Epithelial cell of proximal tubule (primary cell): ENCODE data around the gene F11. TPM values are rescaled to one million over a fixed set of nuclear protein-coding genes. Genes with fewer than 3 reads are reported as not detected.
"Not testable (repeated sequence)": the region's sequence is repeated elsewhere in the genome, so short reads cannot be mapped to it uniquely, and the experiment has no call there.

Experiments used
- DNase-seq: peaks from one replicate; pipeline ENCODE4 v3.0.0-alpha.2; 2011; ENCODE audit warnings: low read depth
- H3K4me3 ChIP-seq: 2 replicates; pipeline ENCODE4 v1.5.1; 2011; ENCODE audit warnings: low read depth, mild to moderate bottlenecking, low read length
- total RNA-seq: library from RNA; depleted of rRNA; stranded (reverse); fragments of >200 nt; gene quantifications from 2 replicates; pipeline ENCODE4 v1.2.3, GENCODE V29; 2015
- TF ChIP-seq, protein P1 (sequence below): conservative IDR thresholded peaks from 2 replicates; pipeline ENCODE4 v1.5.1; 2012; ENCODE audit warnings: low read depth, mild to moderate bottlenecking, low read length

Gene F11
- total RNA-seq, 1 donor from 2014 or later: not detected

DNA sequence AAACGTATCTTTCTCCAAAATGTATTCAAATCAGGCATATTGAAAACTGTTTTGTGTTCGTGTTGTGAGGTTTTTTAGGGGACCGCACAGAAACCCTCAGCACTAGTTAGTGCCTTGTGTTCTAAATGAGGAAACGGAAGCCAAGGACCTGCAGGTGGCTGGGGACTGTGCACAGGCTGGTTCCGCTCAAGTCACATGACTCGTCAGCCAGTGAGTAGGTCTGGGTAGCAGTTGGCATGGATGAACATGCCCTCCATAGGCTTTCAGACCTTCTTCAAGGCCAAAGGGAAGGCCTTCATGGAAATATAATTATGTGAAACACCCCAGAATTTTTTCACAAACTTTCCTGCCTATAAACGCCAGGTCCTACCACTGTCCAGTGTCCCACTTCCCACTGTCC, 1.3 kb upstream of the F11 start:
- TF ChIP-seq, protein P1, sequence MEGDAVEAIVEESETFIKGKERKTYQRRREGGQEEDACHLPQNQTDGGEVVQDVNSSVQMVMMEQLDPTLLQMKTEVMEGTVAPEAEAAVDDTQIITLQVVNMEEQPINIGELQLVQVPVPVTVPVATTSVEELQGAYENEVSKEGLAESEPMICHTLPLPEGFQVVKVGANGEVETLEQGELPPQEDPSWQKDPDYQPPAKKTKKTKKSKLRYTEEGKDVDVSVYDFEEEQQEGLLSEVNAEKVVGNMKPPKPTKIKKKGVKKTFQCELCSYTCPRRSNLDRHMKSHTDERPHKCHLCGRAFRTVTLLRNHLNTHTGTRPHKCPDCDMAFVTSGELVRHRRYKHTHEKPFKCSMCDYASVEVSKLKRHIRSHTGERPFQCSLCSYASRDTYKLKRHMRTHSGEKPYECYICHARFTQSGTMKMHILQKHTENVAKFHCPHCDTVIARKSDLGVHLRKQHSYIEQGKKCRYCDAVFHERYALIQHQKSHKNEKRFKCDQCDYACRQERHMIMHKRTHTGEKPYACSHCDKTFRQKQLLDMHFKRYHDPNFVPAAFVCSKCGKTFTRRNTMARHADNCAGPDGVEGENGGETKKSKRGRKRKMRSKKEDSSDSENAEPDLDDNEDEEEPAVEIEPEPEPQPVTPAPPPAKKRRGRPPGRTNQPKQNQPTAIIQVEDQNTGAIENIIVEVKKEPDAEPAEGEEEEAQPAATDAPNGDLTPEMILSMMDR: no peak
- no peak for DNase-seq
- H3K4me3 ChIP-seq: no peak overlapping the region

DNA sequence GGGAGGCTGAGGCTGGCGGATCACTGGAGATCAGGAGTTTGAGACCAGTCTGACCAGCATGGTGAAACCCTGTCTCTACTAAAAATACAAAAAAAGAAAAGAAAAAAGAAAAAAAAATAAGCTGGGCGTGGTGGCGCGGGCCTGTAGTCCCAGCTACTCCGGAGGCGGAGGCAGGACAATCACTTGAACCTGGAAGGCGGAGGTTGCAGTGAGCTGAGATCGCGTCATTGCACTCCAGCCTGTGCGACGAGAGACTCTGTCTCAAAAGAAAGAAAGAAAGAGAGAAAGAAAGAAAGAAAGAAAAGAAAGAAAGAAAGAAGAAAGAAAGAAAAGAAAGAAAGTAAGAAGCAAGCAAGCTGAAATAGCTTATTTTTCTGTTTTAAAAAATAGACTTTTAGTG, 739 bp upstream of the F11 start:
- not testable (repeated sequence) for H3K4me3 ChIP-seq

DNA sequence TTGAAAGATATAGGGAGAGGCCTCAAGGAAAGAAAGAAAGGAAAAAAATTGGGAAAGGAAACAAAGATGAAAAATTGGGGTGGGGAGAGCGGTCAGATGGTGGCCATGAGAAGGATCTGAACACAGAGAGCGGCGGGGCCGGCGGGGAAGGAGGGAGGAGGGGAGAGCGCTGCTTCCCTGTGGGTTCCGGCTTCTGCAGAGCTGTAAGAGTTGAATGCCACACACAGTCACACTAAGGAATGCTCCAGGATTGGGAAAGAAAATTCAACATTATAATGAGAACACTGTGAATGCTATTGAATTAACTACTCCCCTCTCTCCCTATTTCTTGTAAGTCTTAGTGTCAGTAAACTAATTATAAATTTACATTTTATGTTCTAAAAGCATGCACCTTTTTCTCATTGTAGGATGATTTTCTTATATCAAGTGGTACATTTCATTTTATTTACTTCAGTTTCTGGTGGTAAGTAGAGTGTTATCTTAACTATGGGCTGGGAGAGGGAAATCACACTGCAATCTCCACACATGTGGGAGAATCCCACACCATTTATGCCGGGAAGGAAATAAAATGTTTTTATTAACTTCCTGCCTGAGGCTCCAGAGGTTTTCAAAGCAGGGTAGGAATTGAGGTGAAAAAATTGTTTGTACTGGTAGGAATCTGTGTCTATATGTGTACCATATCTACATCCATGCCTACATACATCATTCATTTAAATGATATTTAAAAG, 904 bp downstream of the F11 start:
- H3K4me3 ChIP-seq: peak overlapping the region; percentile 48
- DNase-seq: no peak
- TF ChIP-seq, protein P1: no peak

More for the DNA sequence above, 739 bp upstream of the F11 start:
- not testable (repeated sequence) for DNase-seq

DNA sequence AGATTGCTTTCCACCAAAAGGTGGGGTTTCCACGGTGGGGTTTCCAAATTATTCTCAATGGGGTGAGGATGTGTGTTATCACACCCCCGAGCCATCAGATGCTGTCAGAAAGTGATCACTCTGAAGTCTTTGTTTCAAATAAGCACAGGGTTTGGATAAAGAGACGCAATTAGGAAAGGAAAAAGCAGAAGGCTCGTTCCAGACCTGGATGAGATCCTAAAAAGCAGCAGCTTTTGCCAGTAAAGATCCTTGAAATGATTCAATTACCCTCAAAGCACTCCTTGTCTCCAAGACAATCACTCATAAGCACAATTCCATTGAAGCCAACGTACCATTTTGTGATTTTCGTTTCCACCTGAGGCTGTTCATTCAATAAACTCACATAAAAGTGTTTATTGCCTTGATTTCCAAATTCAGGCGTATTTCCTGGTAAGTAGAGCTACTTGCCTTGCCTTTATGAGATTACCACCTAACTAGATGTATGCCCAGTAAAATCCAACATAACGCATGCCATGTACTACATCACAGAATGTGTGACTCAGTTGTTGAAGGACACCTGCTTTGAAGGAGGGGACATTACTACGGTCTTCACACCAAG, 5.2 kb downstream of the F11 start:
- no peak overlapping the region for H3K4me3 ChIP-seq
- DNase-seq: no peak
- TF ChIP-seq, protein P1: no peak

DNA sequence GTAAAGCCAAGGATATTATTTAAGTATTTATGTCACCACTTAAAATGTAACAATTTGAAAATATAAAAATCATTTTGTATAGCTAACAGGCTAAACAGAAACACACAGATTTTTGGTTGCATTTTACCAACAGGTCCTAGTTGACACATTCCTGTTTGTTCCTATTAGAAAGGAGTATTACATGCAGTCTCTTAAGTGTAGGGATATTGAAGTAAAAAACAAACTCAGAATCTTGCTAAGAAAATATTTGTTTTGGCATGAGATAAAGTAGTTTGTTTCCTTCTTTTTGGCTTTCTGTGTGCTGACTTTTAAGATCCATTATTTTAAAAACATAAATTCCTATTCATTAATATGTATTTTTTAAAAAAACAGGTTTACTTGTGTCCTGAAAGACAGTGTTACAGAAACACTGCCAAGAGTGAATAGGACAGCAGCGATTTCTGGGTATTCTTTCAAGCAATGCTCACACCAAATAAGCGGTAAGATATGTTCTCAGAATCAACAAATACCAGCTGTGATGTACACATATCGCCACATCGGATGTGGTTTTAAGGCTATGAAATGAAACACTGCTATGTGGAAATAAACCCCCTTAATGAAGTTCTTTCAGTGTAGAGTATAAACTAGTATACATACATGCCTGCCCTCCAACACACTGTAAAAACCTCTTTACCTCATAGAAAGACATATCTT, 6.9 kb downstream of the F11 start:
- H3K4me3 ChIP-seq: no peak overlapping the region
- TF ChIP-seq, protein P1: no peak
- DNase-seq: no peak

DNA sequence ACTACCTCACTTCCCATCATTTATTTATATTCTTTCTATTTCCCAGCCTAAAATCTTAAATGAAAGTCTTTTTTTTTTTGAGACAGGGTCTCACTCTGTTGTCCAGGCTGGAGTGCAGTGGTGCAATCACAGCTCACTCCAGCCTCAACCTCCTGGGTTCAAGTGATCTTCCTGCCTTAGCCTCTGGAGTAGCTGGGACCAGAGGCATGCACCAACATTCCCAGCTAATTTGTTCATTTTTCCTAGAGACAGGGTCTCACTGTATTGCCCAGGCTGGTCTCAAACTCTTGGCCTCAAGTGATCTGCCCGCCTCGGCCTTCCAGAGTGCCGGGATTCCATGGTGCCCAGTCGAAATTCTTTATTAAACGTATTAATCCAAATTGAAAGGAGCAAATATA, 7.4 kb downstream of the F11 start:
- not testable (repeated sequence) for DNase-seq, H3K4me3 ChIP-seq

DNA sequence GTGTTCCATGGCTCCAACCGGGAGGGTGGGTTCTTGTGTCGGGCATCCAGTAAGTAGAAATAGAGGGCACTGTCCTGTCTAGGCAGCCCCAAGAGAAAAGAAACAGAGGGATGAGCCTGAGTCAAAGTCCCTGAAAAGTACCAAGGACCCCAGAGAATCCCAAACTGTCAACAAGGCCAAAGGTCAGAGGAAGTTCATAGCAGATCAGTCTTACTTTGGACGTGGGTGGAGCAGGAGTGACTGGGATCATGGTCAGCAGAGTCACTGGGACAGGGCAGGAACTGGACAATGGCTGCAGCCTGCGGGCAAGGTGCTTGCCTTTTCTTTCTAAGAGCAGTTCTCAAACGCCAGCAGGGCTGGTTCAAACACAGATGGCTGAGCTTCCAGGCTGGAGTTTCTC, 17.3 kb downstream of the F11 start:
- no peak for DNase-seq
- TF ChIP-seq, protein P1: no peak
- no peak overlapping the region for H3K4me3 ChIP-seq

DNA sequence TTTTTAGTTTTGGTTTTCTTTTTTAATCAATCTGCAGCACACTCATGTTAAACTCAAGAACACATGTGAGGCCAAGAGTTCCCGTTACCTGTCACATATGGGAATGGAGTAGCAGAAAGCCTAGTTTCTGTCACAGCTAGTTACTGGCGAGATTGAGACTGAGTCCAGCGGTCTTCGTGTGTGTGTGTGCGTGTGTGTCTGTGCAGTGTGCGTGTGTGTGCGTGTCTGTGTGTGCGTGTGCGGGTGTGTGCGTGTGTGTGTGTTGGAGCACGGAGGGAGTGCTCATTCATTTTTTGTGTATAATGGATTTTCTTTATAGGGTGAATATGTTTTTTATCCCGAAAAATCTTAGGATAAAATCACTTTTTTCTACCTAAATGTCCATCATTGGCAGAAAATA, 19.2 kb downstream of the F11 start:
- no peak overlapping the region for H3K4me3 ChIP-seq
- DNase-seq: no peak
- TF ChIP-seq, protein P1: no peak
